CD4-positive, alpha-beta T cell treated with Interleukin-4 for 4 hours (primary cell): Measurements from ENCODE around the gene GALNT1.
"Not testable (repeated sequence)": the region's sequence is repeated elsewhere in the genome, so short reads cannot be mapped to it uniquely, and the experiment has no call there.

Experiments used
- DNase-seq: peaks from one replicate; pipeline ENCODE4 v3.0.0-alpha.2; 2020

Gene GALNT1

GRCh38 chr18:35581546-35581897 lies at the start of gene GALNT1:
TSS of gene GALNT1 (plus strand) at chr18:35581740. CDS start at chr18:35654663, 72,923 bp downstream.
- DNase-seq: no peak

GRCh38 chr18:35533916-35534405 lies 47.6 kb upstream of the GALNT1 start:
- no peak for DNase-seq

GRCh38 chr18:35535297-35535696 lies 46.2 kb upstream of the GALNT1 start:
- no peak for DNase-seq

GRCh38 chr18:35542356-35542755 lies 39.2 kb upstream of the GALNT1 start:
- DNase-seq: no peak

- DNase-seq: no peak
Measured at GRCh38 chr18:35547008-35547605, 34.4 kb upstream of the GALNT1 start.

GRCh38 chr18:35549564-35549963 lies 32.0 kb upstream of the GALNT1 start:
- no peak for DNase-seq

- DNase-seq: no peak
Measured at GRCh38 chr18:35553300-35553699, 28.2 kb upstream of the GALNT1 start.

- not testable (repeated sequence) for DNase-seq
Measured at GRCh38 chr18:35555538-35555937, 26.0 kb upstream of the GALNT1 start.

- no peak for DNase-seq
Measured at GRCh38 chr18:35559867-35560266, 21.7 kb upstream of the GALNT1 start.

GRCh38 chr18:35564795-35565453 lies 16.6 kb upstream of the GALNT1 start:
- DNase-seq: no peak

GRCh38 chr18:35566019-35566418 lies 15.5 kb upstream of the GALNT1 start:
- DNase-seq: no peak

- DNase-seq: no peak
Measured at GRCh38 chr18:35570182-35570581, 11.4 kb upstream of the GALNT1 start.

- DNase-seq: no peak
Measured at GRCh38 chr18:35571138-35571537, 10.4 kb upstream of the GALNT1 start.

GRCh38 chr18:35572644-35573043 lies 8.9 kb upstream of the GALNT1 start:
- DNase-seq: no peak

GRCh38 chr18:35573531-35573930 lies 8.0 kb upstream of the GALNT1 start:
- no peak for DNase-seq

- DNase-seq: not testable (repeated sequence)
Measured at GRCh38 chr18:35576240-35576845, 5.2 kb upstream of the GALNT1 start.

GRCh38 chr18:35577045-35577848 lies 4.3 kb upstream of the GALNT1 start:
- no peak for DNase-seq

- DNase-seq: no peak
Measured at GRCh38 chr18:35578481-35578880, 3.1 kb upstream of the GALNT1 start.

GRCh38 chr18:35578936-35579335 lies 2.6 kb upstream of the GALNT1 start:
- no peak for DNase-seq

GRCh38 chr18:35580701-35581539 lies 620 bp upstream of the GALNT1 start:
- peak; percentile 46 for DNase-seq

GRCh38 chr18:35581898-35582641 lies 530 bp downstream of the GALNT1 start:
- DNase-seq: no peak
